SK-N-SH (cell line): ENCODE measurements around the gene SLC22A23. TPM values are rescaled to one million over a fixed set of nuclear protein-coding genes. Genes with fewer than 3 reads are reported as not detected.

Experiments used
- CTCF ChIA-PET: fragments of 300-600, 350-600 bp; formaldehyde crosslinking; extraction: SDS; loops from one replicate; lab custom pipeline; 2021; lab: Yijun Ruan, JAX
- POLR2A ChIA-PET: fragments of 350-600 bp; sonication (Branson Sonifier 250); formaldehyde crosslinking; extraction: SDS; loops from one replicate; lab custom pipeline; 2020; ENCODE audit warnings: antibody characterized with exemption, inconsistent platforms; lab: Yijun Ruan, JAX
- DNase-seq: peaks from one replicate; pipeline ENCODE4 v3.0.0; 2012
- H2AFZ ChIP-seq: fragments of 200-600 bp; sonication (generic); 2 replicates; pipeline ENCODE4 v1.8.1; 2016; ENCODE audit warnings: antibody characterized with exemption, mild to moderate bottlenecking, low read depth
- H3F3A ChIP-seq: fragments of 200-600 bp; sonication (generic); replicated peaks from 2 replicates; pipeline ENCODE3; 2016; ENCODE audit warnings: antibody characterized with exemption, mild to moderate bottlenecking; ENCODE audit not compliant: insufficient read depth
- H3K27ac ChIP-seq, 2 experiments: fragments of 200-500 bp in 1 of 2; fragments of 200-600 bp in 1 of 2; sonication (Bioruptor generic) in 1 of 2; sonication (generic), shearing (Covaris generic) in 1 of 2; 2 replicates each; pipeline versions ENCODE4 v1.5.1 to v1.6.1; 2014 to 2016; ENCODE audit warnings: low read depth in 2 of 2, inconsistent platforms in 1 of 2, low read length in 1 of 2, mild to moderate bottlenecking in 1 of 2, mixed read lengths in 1 of 2
- H3K27me3 ChIP-seq: fragments of 200-600 bp; sonication (generic), shearing (Covaris generic); 2 replicates; pipeline ENCODE4 v1.6.1; 2016; ENCODE audit warnings: mixed run types; ENCODE audit not compliant: insufficient read depth
- H3K36me3 ChIP-seq, 2 experiments: fragments of 200-500 bp in 1 of 2; fragments of 200-600 bp in 1 of 2; sonication (Bioruptor generic) in 1 of 2; sonication (generic) in 1 of 2; replicated peaks in 1 of 2; 2 replicates each; pipeline versions ENCODE3 to v1.5.1; 2014 to 2016; ENCODE audit warnings: low read length in 1 of 2, mild to moderate bottlenecking in 1 of 2; ENCODE audit not compliant: insufficient read depth in 2 of 2, control insufficient read depth in 1 of 2
- H3K4me1 ChIP-seq, 2 experiments: fragments of 200-500 bp in 1 of 2; fragments of 200-600 bp in 1 of 2; sonication (Bioruptor generic) in 1 of 2; sonication (generic), shearing (Covaris generic) in 1 of 2; 2 replicates each; pipeline versions ENCODE4 v1.5.1 to v1.6.1; 2014 to 2016; ENCODE audit warnings: low read depth in 1 of 2, low read length in 1 of 2, mixed run types in 1 of 2; ENCODE audit not compliant: insufficient read depth in 2 of 2, control insufficient read depth in 1 of 2
- H3K4me2 ChIP-seq: fragments of 200-600 bp; sonication (generic), shearing (Covaris generic); 2 replicates; pipeline ENCODE4 v1.6.1; 2017; ENCODE audit warnings: mixed run types
- H3K4me3 ChIP-seq, 2 experiments: fragments of 200-500 bp in 1 of 2; fragments of 200-600 bp in 1 of 2; sonication (Bioruptor generic) in 1 of 2; sonication (generic), shearing (Covaris generic) in 1 of 2; 2 replicates each; pipeline versions ENCODE4 v1.5.1 to v1.8.1; 2014 to 2016; ENCODE audit warnings: low read depth in 2 of 2, inconsistent platforms in 1 of 2, low read length in 1 of 2, mild to moderate bottlenecking in 1 of 2, mixed read lengths in 1 of 2, moderate library complexity in 1 of 2
- H3K79me2 ChIP-seq: fragments of 200-600 bp; sonication (generic); 2 replicates; pipeline ENCODE4 v1.8.1; 2017; ENCODE audit warnings: mild to moderate bottlenecking; ENCODE audit not compliant: insufficient read depth
- H3K9ac ChIP-seq: fragments of 200-600 bp; sonication (generic); 2 replicates; pipeline ENCODE4 v1.6.1; 2017; ENCODE audit warnings: mixed run types
- H3K9me2 ChIP-seq: fragments of 200-600 bp; sonication (generic); 2 replicates; pipeline ENCODE4 v1.6.1; 2017; ENCODE audit warnings: mixed run types
- H3K9me3 ChIP-seq: fragments of 200-600 bp; sonication (generic); 2 replicates; pipeline ENCODE4 v1.6.1; 2017; ENCODE audit warnings: mixed run types, mild to moderate bottlenecking, moderate library complexity
- H4K20me1 ChIP-seq: fragments of 200-600 bp; sonication (generic); 2 replicates; pipeline ENCODE4 v1.6.1; 2017; ENCODE audit warnings: mild to moderate bottlenecking, mixed run types; ENCODE audit not compliant: insufficient read depth
- CHD2 ChIP-seq: fragments of 150-350 bp; IDR thresholded peaks from 2 replicates; pipeline ENCODE4 v1.6.1; 2018; ENCODE audit warnings: low read length; ENCODE audit not compliant: partially characterized antibody
- CTCF ChIP-seq: fragments of 200-600 bp; sonication (generic); IDR thresholded peaks from 2 replicates; pipeline ENCODE4 v1.6.1; 2017; ENCODE audit warnings: antibody characterized with exemption, mild to moderate bottlenecking, moderate library complexity
- EP300 ChIP-seq, 2 experiments: IDR thresholded peaks; 2 replicates each; pipeline versions ENCODE4 v1.4.0 to v1.6.1; 2012; ENCODE audit warnings: borderline replicate concordance in 1 of 2, low read depth in 1 of 2, low read length in 1 of 2
- EZH2phosphoT487 ChIP-seq: fragments of 200-600 bp; sonication (generic); IDR thresholded peaks from 2 replicates; pipeline ENCODE4 v1.6.1; 2017; ENCODE audit warnings: low read depth, mixed run types, mild to moderate bottlenecking, antibody characterized with exemption, moderate library complexity, borderline replicate concordance
- FOXM1 ChIP-seq: IDR thresholded peaks from 2 replicates; pipeline ENCODE4 v1.4.0; 2012; ENCODE audit warnings: low read depth, mild to moderate bottlenecking
- JUND ChIP-seq: IDR thresholded peaks from 2 replicates; pipeline ENCODE4 v1.4.0; 2012
- MAX ChIP-seq: IDR thresholded peaks from 2 replicates; pipeline ENCODE4 v1.4.0; 2012; ENCODE audit warnings: low read depth
- MEF2A ChIP-seq: IDR thresholded peaks from 2 replicates; pipeline ENCODE4 v1.4.0; 2012; ENCODE audit warnings: low read depth, borderline replicate concordance
- MXI1 ChIP-seq: IDR thresholded peaks from 2 replicates; pipeline ENCODE4 v1.6.1; 2012; ENCODE audit warnings: mild to moderate bottlenecking, low read depth, low read length, improper control_type of control experiment
- NFIC ChIP-seq: IDR thresholded peaks from 2 replicates; pipeline ENCODE4 v1.4.0; 2012; ENCODE audit warnings: borderline replicate concordance
- PBX3 ChIP-seq: IDR thresholded peaks from 2 replicates; pipeline ENCODE4; 2012
- POLR2AphosphoS5 ChIP-seq: IDR thresholded peaks from 2 replicates; pipeline ENCODE4 v1.6.1; 2012; ENCODE audit warnings: low read depth, low read length
- REST ChIP-seq: IDR thresholded peaks from 2 replicates; pipeline ENCODE4 v1.6.1; 2012; ENCODE audit warnings: mild to moderate bottlenecking, low read depth, low read length, moderate library complexity
- RXRA ChIP-seq: IDR thresholded peaks from 2 replicates; pipeline ENCODE4 v1.4.0; 2012; ENCODE audit warnings: low read depth, mild to moderate bottlenecking, borderline replicate concordance
- TAF1 ChIP-seq: IDR thresholded peaks from 2 replicates; pipeline ENCODE4 v1.6.1; 2012; ENCODE audit warnings: low read depth, mild to moderate bottlenecking, low read length, moderate library complexity, borderline replicate concordance
- TCF12 ChIP-seq: IDR thresholded peaks from 2 replicates; pipeline ENCODE4 v1.4.0; 2012
- TEAD4 ChIP-seq: IDR thresholded peaks from 2 replicates; pipeline ENCODE4 v1.4.0; 2012; ENCODE audit warnings: mild to moderate bottlenecking, borderline replicate concordance; ENCODE audit not compliant: insufficient read depth
- WGBS: methylation state at CpG from one replicate; pipeline ENCODE4 v1.1.6; 2017; ENCODE audit warnings: low lambda C conversion rate; 5-methylcytosine and 5-hydroxymethylcytosine counted together
- polyA plus RNA-seq, 3 experiments: library from polyadenylated mRNA; depleted of rRNA; stranded (reverse); fragments of >200 nt; gene quantifications; 2 replicates each; pipeline ENCODE4 v1.2.3, GENCODE V29; 2012

SLC22A23 gene
- polyA plus RNA-seq, 1 of the 3 experiments (the other 2 are of a cell fraction), result not detected

- no peak for TF ChIP-seq PBX3
- no peak for TF ChIP-seq MEF2A
- TF ChIP-seq EZH2phosphoT487, result no peak
- no peak for TF ChIP-seq NFIC
- TF ChIP-seq REST, result no peak
- no peak for TF ChIP-seq TEAD4
- no peak for TF ChIP-seq MXI1
- no peak for TF ChIP-seq MAX
- no peak for TF ChIP-seq FOXM1
- TF ChIP-seq CHD2, result no peak
- TF ChIP-seq TCF12, result no peak
- TF ChIP-seq CTCF, result no peak
- TF ChIP-seq JUND, result no peak
- TF ChIP-seq TAF1, result no peak
- no peak for TF ChIP-seq POLR2AphosphoS5
- no peak for TF ChIP-seq EP300 (IDR thresholded peaks at IDR 0.05; ENCODE audit: borderline replicate concordance in 1 of 2, low read depth in 1 of 2, low read length in 1 of 2)
- no peak for TF ChIP-seq RXRA
- no peak for DNase-seq
- no peak overlapping the region for H3K4me2 ChIP-seq
- no peaks in the 10 kb centered on the region for H3K9me2 ChIP-seq
- no peak overlapping the region for H3K4me3 ChIP-seq
- H3K4me1 ChIP-seq, result peaks cover 0 to 3% of the 10 kb centered on the region in 2 experiments; a peak in 1 of 4 replicates
- H3K9ac ChIP-seq, result no peak overlapping the region
- no peak overlapping the region for H2AFZ ChIP-seq
- no peak overlapping the region for H3K27ac ChIP-seq
- 30% methylated on average over 8 of the region's 8 CpGs for WGBS
- no peaks in the 10 kb centered on the region for H4K20me1 ChIP-seq
- H3K79me2 ChIP-seq, result no peaks in the 10 kb centered on the region
- H3F3A ChIP-seq, result no peaks in the 10 kb centered on the region
- no peaks in the 10 kb centered on the region for H3K36me3 ChIP-seq
- CTCF ChIA-PET, result no interaction called here
- H3K9me3 ChIP-seq, result no peaks in the 10 kb centered on the region
- H3K27me3 ChIP-seq, result peaks cover 18% of the 10 kb centered on the region
- POLR2A ChIA-PET, result no interaction called here
Observed at GRCh38 chr6:3376064-3376463, 80.8 kb downstream of the SLC22A23 start.
